ENCODE measurements around the gene TBX3.

DNA sequence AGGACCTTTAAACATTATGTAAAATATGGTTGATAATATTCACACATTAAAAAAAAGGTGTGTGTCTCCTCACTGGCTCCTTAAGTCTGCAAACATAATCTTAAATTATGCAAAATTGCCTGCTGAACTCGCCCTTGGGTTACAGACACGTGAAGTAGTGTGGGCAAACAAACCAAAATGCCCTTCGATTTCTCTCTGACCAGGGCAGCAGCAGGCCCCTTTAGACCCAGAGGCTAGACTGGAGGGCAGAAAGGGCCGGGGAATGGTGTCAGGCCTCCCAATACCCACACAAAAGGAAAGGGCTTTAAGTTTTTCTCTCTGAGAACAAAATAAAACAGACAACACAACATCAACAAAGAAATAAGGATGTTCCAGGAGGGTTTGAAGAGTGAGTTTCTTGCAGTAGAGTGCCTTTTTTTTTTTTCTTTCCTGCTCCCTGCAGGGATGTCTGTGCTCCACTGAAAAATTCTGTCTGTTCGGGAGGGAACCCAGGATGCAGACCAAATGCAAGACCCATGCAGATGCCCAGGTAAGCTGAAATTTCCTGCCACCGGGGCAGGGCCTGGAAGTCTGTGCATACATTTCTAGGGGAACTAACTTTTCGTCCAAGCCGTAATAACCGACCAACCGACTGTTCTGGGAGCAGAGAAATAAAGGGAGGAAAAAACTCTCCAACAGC lies 1.7 kb downstream of the TBX3 start:
- TF ChIP-seq SUZ12 (IDR thresholded peaks at IDR 0.05; ENCODE audit: extremely low read depth, insufficient read depth, insufficient read length) (no peak), YY1 (IDR thresholded peaks at IDR 0.05; ENCODE audit: insufficient read depth, insufficient read length) (no peak), ZNF274 (IDR thresholded peaks at IDR 0.05; ENCODE audit: low read depth, low read length) (no peak)

Data from NT2/D1 (cell line).